Measurements from ENCODE around the gene SCAF1. TPM values are rescaled to one million over a fixed set of nuclear protein-coding genes. Genes with fewer than 3 reads are reported as not detected.

Gene SCAF1
- total and polyA plus RNA-seq, 10 of the 15 experiments (the other 5 are each of a cell fraction or from before 2014, with no cell fraction given), result 0.18 to 77.0 (median 5.3) TPM

DNA sequence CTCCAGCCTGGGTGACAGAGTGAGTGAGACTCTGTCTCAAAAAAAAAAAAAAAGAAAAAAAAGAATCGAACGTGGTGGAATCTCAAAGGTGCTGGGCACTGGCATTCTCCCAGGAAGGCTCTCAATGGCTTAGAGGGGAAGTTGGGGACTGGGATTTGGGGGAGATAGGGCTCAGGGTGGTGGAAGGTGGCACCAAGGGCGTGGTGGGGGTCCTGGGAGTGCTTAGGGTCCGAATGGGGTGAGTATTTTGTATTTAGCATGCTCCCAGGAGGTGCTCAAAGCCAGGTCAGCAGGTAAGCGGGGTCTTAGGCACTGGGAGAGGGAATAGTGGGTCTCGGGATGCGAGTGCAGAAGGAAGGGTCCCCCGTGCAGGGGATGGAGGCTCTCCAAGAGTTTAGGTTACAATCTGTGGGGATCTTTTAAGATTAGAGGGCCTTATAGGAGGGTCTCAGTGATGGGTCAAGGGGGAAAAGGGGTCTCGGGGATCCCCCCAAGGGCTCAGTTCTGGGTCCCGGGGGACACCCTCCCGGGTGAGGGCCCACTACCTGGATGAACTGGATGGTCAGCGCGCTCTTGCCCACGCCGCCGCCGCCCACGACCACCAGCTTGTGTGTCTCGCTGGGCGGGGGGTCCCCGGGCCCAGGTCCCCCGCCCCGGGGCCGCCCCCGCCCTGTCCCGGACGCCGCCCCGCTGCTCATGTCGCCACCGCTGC lies 2.5 kb upstream of the SCAF1 start (continued):
- TF ChIP-seq, protein P1, sequence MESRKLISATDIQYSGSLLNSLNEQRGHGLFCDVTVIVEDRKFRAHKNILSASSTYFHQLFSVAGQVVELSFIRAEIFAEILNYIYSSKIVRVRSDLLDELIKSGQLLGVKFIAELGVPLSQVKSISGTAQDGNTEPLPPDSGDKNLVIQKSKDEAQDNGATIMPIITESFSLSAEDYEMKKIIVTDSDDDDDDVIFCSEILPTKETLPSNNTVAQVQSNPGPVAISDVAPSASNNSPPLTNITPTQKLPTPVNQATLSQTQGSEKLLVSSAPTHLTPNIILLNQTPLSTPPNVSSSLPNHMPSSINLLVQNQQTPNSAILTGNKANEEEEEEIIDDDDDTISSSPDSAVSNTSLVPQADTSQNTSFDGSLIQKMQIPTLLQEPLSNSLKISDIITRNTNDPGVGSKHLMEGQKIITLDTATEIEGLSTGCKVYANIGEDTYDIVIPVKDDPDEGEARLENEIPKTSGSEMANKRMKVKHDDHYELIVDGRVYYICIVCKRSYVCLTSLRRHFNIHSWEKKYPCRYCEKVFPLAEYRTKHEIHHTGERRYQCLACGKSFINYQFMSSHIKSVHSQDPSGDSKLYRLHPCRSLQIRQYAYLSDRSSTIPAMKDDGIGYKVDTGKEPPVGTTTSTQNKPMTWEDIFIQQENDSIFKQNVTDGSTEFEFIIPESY (IDR thresholded peaks at IDR 0.05), result no peak
- no peak for TF ChIP-seq RBBP5 (conservative IDR thresholded peaks at IDR 0.05)
- 0 out of 2 replicates have a peak, but pooled peaks have one; percentile 23 for TF ChIP-seq DPF2 (IDR thresholded peaks at IDR 0.05)
- no peak for TF ChIP-seq IKZF1 (conservative IDR thresholded peaks at IDR 0.05)
- no peak for TF ChIP-seq CBFB (IDR thresholded peaks at IDR 0.05; ENCODE audit: low read depth)
- no peak for TF ChIP-seq POLR2AphosphoS5 (IDR thresholded peaks at IDR 0.05; ENCODE audit: low read length)
- TF ChIP-seq JUNB (IDR thresholded peaks at IDR 0.05), result no peak
- TF ChIP-seq MEF2B (IDR thresholded peaks at IDR 0.05; ENCODE audit: partially characterized antibody, poor library complexity, severe bottlenecking), result peak; percentile 61
- no peak for TF ChIP-seq SUPT20H (IDR thresholded peaks at IDR 0.05; ENCODE audit: borderline replicate concordance, control insufficient read depth, low read depth, low read length)
- no peak for TF ChIP-seq SREBF2 (IDR thresholded peaks at IDR 0.05; ENCODE audit: low read length)
- no peak for TF ChIP-seq GABPA (IDR thresholded peaks at IDR 0.05; ENCODE audit: low read depth)
- TF ChIP-seq, protein P2, sequence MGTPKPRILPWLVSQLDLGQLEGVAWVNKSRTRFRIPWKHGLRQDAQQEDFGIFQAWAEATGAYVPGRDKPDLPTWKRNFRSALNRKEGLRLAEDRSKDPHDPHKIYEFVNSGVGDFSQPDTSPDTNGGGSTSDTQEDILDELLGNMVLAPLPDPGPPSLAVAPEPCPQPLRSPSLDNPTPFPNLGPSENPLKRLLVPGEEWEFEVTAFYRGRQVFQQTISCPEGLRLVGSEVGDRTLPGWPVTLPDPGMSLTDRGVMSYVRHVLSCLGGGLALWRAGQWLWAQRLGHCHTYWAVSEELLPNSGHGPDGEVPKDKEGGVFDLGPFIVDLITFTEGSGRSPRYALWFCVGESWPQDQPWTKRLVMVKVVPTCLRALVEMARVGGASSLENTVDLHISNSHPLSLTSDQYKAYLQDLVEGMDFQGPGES (IDR thresholded peaks at IDR 0.05), result no peak
